Left ventricle myocardium superior (tissue), 1 donor: ENCODE measurements around the gene ECD. TPM values are rescaled to one million over a fixed set of nuclear protein-coding genes. Genes with fewer than 3 reads are reported as not detected.
"Not testable (repeated sequence)": the region's sequence is repeated elsewhere in the genome, so short reads cannot be mapped to it uniquely, and the experiment has no call there.

ENCODE experiments used
- ATAC-seq: fragments of 200-7000 bp; cut with Tn5 transposase; one replicate; pipeline ENCODE4 v1.9.1; 2020; ENCODE audit warnings: mild to moderate bottlenecking, moderate library complexity
- DNase-seq: peaks from one replicate; pipeline ENCODE4 v3.0.0-alpha.2; 2020
- intact Hi-C: fragments of 100-400 bp; cut with micrococcal nuclease; formaldehyde crosslinking; loops from one replicate; pipeline ENCODE4 v1.11.0; 2022
- total RNA-seq: library from RNA; stranded (reverse); fragmentation: NEBNext Ultra II Directional; extraction: Animal tissue kit (Norgen Biotek cat#: 25700); gene quantifications from one replicate; pipeline ENCODE4 v1.2.1, GENCODE V29; 2021
- donor health status: DM: no; HTN: yes; CAD: no; lungs with severe emphysema.

The ECD gene
- total RNA-seq, 1 donor from 2014 or later = 17.8 TPM

- DNase-seq = no peak
- no peak for ATAC-seq
- intact Hi-C loops = no loop called here
Measured at GRCh38 chr10:73163096-73163495, 4.7 kb downstream of the ECD start.

- DNase-seq (no peak), ATAC-seq (no peak)
- intact Hi-C loops = no loop called here
Measured at GRCh38 chr10:73161662-73162061, 6.1 kb downstream of the ECD start.

- DNase-seq (no peak), ATAC-seq (no peak)
- intact Hi-C loops = no loop called here
Measured at GRCh38 chr10:73161079-73161478, 6.7 kb downstream of the ECD start.

GRCh38 chr10:73159038-73159648 is 8.7 kb downstream of the ECD start:
- peak; percentile 33 for ATAC-seq
- peak; percentile 58 for DNase-seq
- intact Hi-C loops = no loop called here

GRCh38 chr10:73156054-73156453 is 11.8 kb downstream of the ECD start:
- DNase-seq (no peak), ATAC-seq (no peak)
- intact Hi-C loops = no loop called here

- ATAC-seq (no peak), DNase-seq (no peak)
- intact Hi-C loops = no loop called here
Measured at GRCh38 chr10:73152009-73152408, 15.8 kb downstream of the ECD start.

- intact Hi-C loops = not testable (repeated sequence)
Measured at GRCh38 chr10:73150633-73151413, 17.0 kb downstream of the ECD start.

GRCh38 chr10:73141603-73142002 is 26.2 kb downstream of the ECD start:
- DNase-seq = no peak
- ATAC-seq = no peak
- intact Hi-C loops = no loop called here

More at GRCh38 chr10:73150633-73151413, 17.0 kb downstream of the ECD start:
- not testable (repeated sequence) for DNase-seq, ATAC-seq

GRCh38 chr10:73139251-73139650 is 28.6 kb downstream of the ECD start:
- intact Hi-C loops = no loop called here
- no peak for DNase-seq
- ATAC-seq = no peak

GRCh38 chr10:73136627-73137026 is 31.2 kb downstream of the ECD start:
- intact Hi-C loops = no loop called here
- ATAC-seq = no peak
- no peak for DNase-seq

GRCh38 chr10:73134727-73135126 is 33.1 kb downstream of the ECD start:
- intact Hi-C loops = no loop called here
- ATAC-seq = no peak
- DNase-seq = no peak

GRCh38 chr10:73131913-73132686 is 35.7 kb downstream of the ECD start:
- intact Hi-C loops = no loop called here
- ATAC-seq = no peak

GRCh38 chr10:73131301-73131700 is 36.5 kb downstream of the ECD start:
- ATAC-seq = no peak
- no peak for DNase-seq
- intact Hi-C loops = no loop called here

More at GRCh38 chr10:73131913-73132686, 35.7 kb downstream of the ECD start:
- no peak for DNase-seq

- ATAC-seq (no peak), DNase-seq (no peak)
- intact Hi-C loops = no loop called here
Measured at GRCh38 chr10:73126343-73126742, 41.5 kb downstream of the ECD start.

- ATAC-seq (no peak), DNase-seq (no peak)
- intact Hi-C loops = no loop called here
Measured at GRCh38 chr10:73119952-73120351, 47.9 kb downstream of the ECD start.

- ATAC-seq (no peak), DNase-seq (no peak)
- intact Hi-C loops = no loop called here
Measured at GRCh38 chr10:73119457-73119856, 48.4 kb downstream of the ECD start.

GRCh38 chr10:73117976-73118743 is 49.6 kb downstream of the ECD start:
- ATAC-seq = peak; percentile 87
- intact Hi-C loops = no loop called here

GRCh38 chr10:73116017-73116416 is 51.8 kb downstream of the ECD start:
- no peak for ATAC-seq
- DNase-seq = no peak
- intact Hi-C loops = no loop called here

More at GRCh38 chr10:73117976-73118743, 49.6 kb downstream of the ECD start:
- no peak for DNase-seq

GRCh38 chr10:73113551-73113950 is 54.3 kb downstream of the ECD start:
- ATAC-seq = no peak
- DNase-seq = no peak

More at GRCh38 chr10:73113551-73113950, 54.3 kb downstream of the ECD start:
- intact Hi-C loops = no loop called here
